Keratinocyte (primary cell): Measurements from ENCODE around the gene FLAD1. TPM values are rescaled to one million over a fixed set of nuclear protein-coding genes. Genes with fewer than 3 reads are reported as not detected.

Experiments
- DNase-seq: peaks from one replicate; pipeline ENCODE4 v3.0.0-alpha.2; 2011; ENCODE audit warnings: low read depth, missing footprints, low spot score
- FAIRE-seq: peaks from 2 replicates; lab custom pipeline; 2011; peaks lifted over from hg19 to GRCh38; lab: Jason Lieb, UNC
- H2AFZ ChIP-seq: 2 replicates; pipeline ENCODE4 v1.6.0; 2012; ENCODE audit warnings: low read length, control low read depth, inconsistent platforms; ENCODE audit not compliant: control insufficient read depth
- H3K27ac ChIP-seq: 2 replicates; pipeline ENCODE4 v1.5.1; 2011; ENCODE audit warnings: low read length; ENCODE audit not compliant: control insufficient read depth, insufficient read depth
- H3K27me3 ChIP-seq: 3 replicates; pipeline ENCODE4 v1.6.0; 2011; ENCODE audit warnings: low read length; ENCODE audit not compliant: control insufficient read depth, insufficient read depth; ENCODE audit errors: extremely low read depth
- H3K36me3 ChIP-seq, 2 experiments: 2 replicates in 1 of 2; 3 replicates in 1 of 2; pipeline ENCODE4 v1.5.1; 2011; ENCODE audit warnings: low read length in 2 of 2, mild to moderate bottlenecking in 1 of 2; ENCODE audit not compliant: control insufficient read depth in 2 of 2, insufficient read depth in 2 of 2; ENCODE audit errors: extremely low read depth in 1 of 2
- H3K4me1 ChIP-seq: 3 replicates; pipeline ENCODE4 v1.5.1; 2011; ENCODE audit warnings: low read length; ENCODE audit not compliant: control insufficient read depth, insufficient read depth; ENCODE audit errors: extremely low read depth
- H3K4me2 ChIP-seq: 3 replicates; pipeline ENCODE4 v1.6.0; 2011; ENCODE audit warnings: low read depth, low read length; ENCODE audit not compliant: control insufficient read depth, insufficient read depth; ENCODE audit errors: extremely low read depth
- H3K4me3 ChIP-seq, 3 experiments: fragments of 200-600 bp in 1 of 3; sonication (generic) in 1 of 3; 2 replicates in 2 of 3; 3 replicates in 1 of 3; pipeline ENCODE4 v1.5.1; 2011 to 2016; ENCODE audit warnings: low read length in 3 of 3, mild to moderate bottlenecking in 3 of 3, control low read depth in 2 of 3, inconsistent platforms in 1 of 3, low read depth in 1 of 3, mixed read lengths in 1 of 3, mixed run types in 1 of 3, moderate library complexity in 1 of 3; ENCODE audit not compliant: control insufficient read depth in 2 of 3, insufficient read depth in 2 of 3; ENCODE audit errors: extremely low read depth in 1 of 3
- H3K79me2 ChIP-seq: 2 replicates; pipeline ENCODE4 v1.6.0; 2012; ENCODE audit warnings: low read length; ENCODE audit not compliant: control insufficient read depth, insufficient read depth
- H3K9ac ChIP-seq: 3 replicates; pipeline ENCODE4 v1.6.0; 2011; ENCODE audit warnings: low read length; ENCODE audit not compliant: control insufficient read depth, insufficient read depth; ENCODE audit errors: extremely low read depth
- H3K9me1 ChIP-seq: 3 replicates; pipeline ENCODE4 v1.6.0; 2011; ENCODE audit warnings: low read length; ENCODE audit not compliant: control insufficient read depth, insufficient read depth; ENCODE audit errors: extremely low read depth
- H3K9me3 ChIP-seq: 2 replicates; pipeline ENCODE4 v1.5.1; 2012; ENCODE audit warnings: low read depth, low read length; ENCODE audit not compliant: control insufficient read depth
- H4K20me1 ChIP-seq: 3 replicates; pipeline ENCODE4 v1.6.0; 2011; ENCODE audit warnings: low read length; ENCODE audit not compliant: control insufficient read depth, insufficient read depth; ENCODE audit errors: extremely low read depth
- CTCF ChIP-seq, 3 experiments: IDR thresholded peaks in 1 of 3; conservative IDR thresholded peaks in 1 of 3; optimal IDR thresholded peaks in 1 of 3; 2 replicates in 2 of 3; 3 replicates in 1 of 3; pipeline versions ENCODE3 to v1.5.1; 2011; ENCODE audit warnings: low read length in 3 of 3, mild to moderate bottlenecking in 3 of 3, moderate library complexity in 2 of 3, control low read depth in 1 of 3, inconsistent platforms in 1 of 3; ENCODE audit not compliant: insufficient read depth in 2 of 3; ENCODE audit errors: extremely low read depth in 1 of 3
- EZH2 ChIP-seq: IDR thresholded peaks from one replicate; pipeline ENCODE4 v1.6.1; 2012; ENCODE audit warnings: inconsistent platforms, mild to moderate bottlenecking, low read length, moderate library complexity
- dilution Hi-C: fragments of 300-500 bp; cut with MboI; formaldehyde crosslinking; loops from one replicate; pipeline ENCODE4 v1.7.0; 2020; ENCODE audit warnings: low sequenced_read_pairs; ENCODE audit not compliant: extremely low pct_ligation_motif_present
- polyA plus RNA-seq, 5 experiments: library from polyadenylated mRNA; depleted of rRNA in 3 of 5; stranded (reverse) in 3 of 5; stranded (forward) in 1 of 5; unstranded in 1 of 5; fragments of >200 nt; gene quantifications; 1 replicate in 1 of 5; 2 replicates in 3 of 5; 3 replicates in 1 of 5; pipeline versions ENCODE4 v1.2.1 to v1.2.3, GENCODE V29; 2011 to 2012; ENCODE audit warnings: missing spikeins in 2 of 5, low read depth in 1 of 5, low replicate concordance in 1 of 5

FLAD1 gene
- polyA plus RNA-seq, 1 donor (not counting 4 experiments of a cell fraction or from before 2014, with no cell fraction given) = 51.4 TPM

- Histone ChIP-seq H3K27ac (peak overlapping the region; percentile 81), H3K9ac (peak overlapping the region; percentile 87), H3K4me2 (peak overlapping the region; percentile 100), H3K4me1 (peaks cover 25% of the 10 kb centered on the region), H2AFZ (no peak overlapping the region), H3K27me3 (no peaks in the 10 kb centered on the region), H3K9me1 (no peaks in the 10 kb centered on the region), H3K9me3 (no peaks in the 10 kb centered on the region), H3K79me2 (peaks cover 38% of the 10 kb centered on the region), H4K20me1 (no peaks in the 10 kb centered on the region), H3K36me3 (peaks cover 31 to 53% of the 10 kb centered on the region in 2 experiments), H3K4me3 (peak overlapping the region; percentile 62 to 90 (median 70))
- TF ChIP-seq EZH2 (no peak), CTCF (optimal IDR thresholded peaks at IDR 0.05 in 1 of 3, IDR thresholded peaks at IDR 0.05 in 1 of 3, conservative IDR thresholded peaks at IDR 0.05 in 1 of 3; ENCODE audit: extremely low read depth in 1 of 3, insufficient read depth in 2 of 3, low read length in 3 of 3) (no peak)
- FAIRE-seq (no peak), DNase-seq (no peak)
- dilution Hi-C loops = no loop called here
Measured at GRCh38 chr1:154962156-154962749, 20.9 kb upstream of the FLAD1 start.

- H3K27me3 ChIP-seq = no peaks in the 10 kb centered on the region
- H3K9me3 ChIP-seq = no peaks in the 10 kb centered on the region
- H3K9ac ChIP-seq = peak overlapping the region; percentile 87
- peaks cover 44% of the 10 kb centered on the region for H3K79me2 ChIP-seq
- no peaks in the 10 kb centered on the region for H4K20me1 ChIP-seq
- H3K36me3 ChIP-seq = peaks cover 36 to 55% of the 10 kb centered on the region in 2 experiments
- peak overlapping the region; percentile 100 for H3K4me2 ChIP-seq
- no peak overlapping the region for H2AFZ ChIP-seq
- no peaks in the 10 kb centered on the region for H3K9me1 ChIP-seq
- H3K4me1 ChIP-seq = peaks cover 23% of the 10 kb centered on the region
- no peak overlapping the region for H3K27ac ChIP-seq
- no peak for DNase-seq
- H3K4me3 ChIP-seq = peak overlapping the region in 2 of 3 experiments; percentile 70 to 90
- TF ChIP-seq CTCF (optimal IDR thresholded peaks at IDR 0.05 in 1 of 3, IDR thresholded peaks at IDR 0.05 in 1 of 3, conservative IDR thresholded peaks at IDR 0.05 in 1 of 3; ENCODE audit: extremely low read depth in 1 of 3, insufficient read depth in 2 of 3, low read length in 3 of 3) = no peak
- TF ChIP-seq EZH2 = no peak
- FAIRE-seq = no peak
- dilution Hi-C loops = no loop called here
Measured at GRCh38 chr1:154962795-154963330, 20.3 kb upstream of the FLAD1 start.
